GM18505 (cell line): ENCODE results near the gene OSBPL7.

ENCODE experiments used
- ATAC-seq: cut with Tn5 transposase; IDR thresholded peaks from one replicate; pipeline ENCODE4 v1.9.1; 2021; ENCODE audit not compliant: unreplicated experiment
- POLR2A ChIP-seq: IDR thresholded peaks from 4 replicates; pipeline ENCODE4 v1.6.1; 2011; ENCODE audit warnings: borderline replicate concordance; ENCODE audit not compliant: insufficient read depth, insufficient read length; ENCODE audit errors: extremely low read depth

Gene OSBPL7

GRCh38 chr17:47829870-47830269, 8.3 kb upstream of the OSBPL7 start:
- ATAC-seq, result no peak
- TF ChIP-seq POLR2A, result no peak

GRCh38 chr17:47823519-47823918, 1.9 kb upstream of the OSBPL7 start:
- TF ChIP-seq POLR2A, result no peak
- ATAC-seq, result no peak

- no peak for ATAC-seq
- no peak for TF ChIP-seq POLR2A
Observed at GRCh38 chr17:47822785-47823184, 1.2 kb upstream of the OSBPL7 start.

GRCh38 chr17:47821031-47821423, 567 bp downstream of the OSBPL7 start:
- TF ChIP-seq POLR2A, result no peak
- ATAC-seq, result no peak

GRCh38 chr17:47820033-47820789, 1.4 kb downstream of the OSBPL7 start:
- no peak for ATAC-seq
- TF ChIP-seq POLR2A, result no peak

- TF ChIP-seq POLR2A, result no peak
- ATAC-seq, result no peak
Observed at GRCh38 chr17:47819475-47819874, 2.1 kb downstream of the OSBPL7 start.

- ATAC-seq, result no peak
- no peak for TF ChIP-seq POLR2A
Observed at GRCh38 chr17:47818002-47818695, 3.4 kb downstream of the OSBPL7 start.

GRCh38 chr17:47816947-47817346, 4.6 kb downstream of the OSBPL7 start:
- no peak for TF ChIP-seq POLR2A
- ATAC-seq, result no peak

GRCh38 chr17:47816111-47816735, 5.4 kb downstream of the OSBPL7 start:
- TF ChIP-seq POLR2A, result no peak
- no peak for ATAC-seq

- no peak for ATAC-seq
- no peak for TF ChIP-seq POLR2A
Observed at GRCh38 chr17:47815106-47815918, 6.3 kb downstream of the OSBPL7 start.

- ATAC-seq, result no peak
- TF ChIP-seq POLR2A, result no peak
Observed at GRCh38 chr17:47813512-47814031, 8.0 kb downstream of the OSBPL7 start.

- ATAC-seq, result no peak
- TF ChIP-seq POLR2A, result no peak
Observed at GRCh38 chr17:47813077-47813476, 8.5 kb downstream of the OSBPL7 start.

- no peak for TF ChIP-seq POLR2A
- no peak for ATAC-seq
Observed at GRCh38 chr17:47812146-47812920, 9.3 kb downstream of the OSBPL7 start.

GRCh38 chr17:47811709-47812108, 9.9 kb downstream of the OSBPL7 start:
- no peak for ATAC-seq
- no peak for TF ChIP-seq POLR2A
